Mesenchymal stem cell (in vitro differentiated cells and primary cell): ENCODE data around the gene DOK7.

Experiments used
- DNase-seq: peaks from one replicate; pipeline ENCODE4 v3.0.0-alpha.2; 2013
- H2AFZ ChIP-seq: one replicate; pipeline ENCODE4 v1.6.1; 2013; ENCODE audit warnings: low read depth, mild to moderate bottlenecking, control low read depth, inconsistent platforms, low read length, moderate library complexity
- H2AK5ac ChIP-seq: 2 replicates; pipeline ENCODE4 v1.6.1; 2013; ENCODE audit warnings: low read length, moderate library complexity, mild to moderate bottlenecking, inconsistent platforms; ENCODE audit not compliant: severe bottlenecking
- H2BK120ac ChIP-seq: one replicate; pipeline ENCODE4 v1.6.1; 2013; ENCODE audit warnings: low read depth, mild to moderate bottlenecking, inconsistent platforms, low read length, moderate library complexity
- H2BK12ac ChIP-seq, 2 experiments: one replicate each; pipeline ENCODE4 v1.6.1; 2013; ENCODE audit warnings: inconsistent platforms in 2 of 2, low read length in 2 of 2, mild to moderate bottlenecking in 2 of 2, moderate library complexity in 2 of 2, control low read depth in 1 of 2
- H2BK15ac ChIP-seq: one replicate; pipeline ENCODE4 v1.6.1; 2013; ENCODE audit warnings: mild to moderate bottlenecking, low read depth, inconsistent platforms; ENCODE audit not compliant: poor library complexity, severe bottlenecking
- H2BK5ac ChIP-seq: 2 replicates; pipeline ENCODE4 v1.6.1; 2013; ENCODE audit warnings: low read depth, mild to moderate bottlenecking, low read length, control low read depth, inconsistent platforms; ENCODE audit not compliant: poor library complexity, severe bottlenecking
- H3K14ac ChIP-seq, 2 experiments: one replicate each; pipeline ENCODE4 v1.6.1; 2013; ENCODE audit warnings: inconsistent platforms in 2 of 2, low read length in 2 of 2, control low read depth in 1 of 2, mild to moderate bottlenecking in 1 of 2, moderate library complexity in 1 of 2
- H3K18ac ChIP-seq, 2 experiments: one replicate each; pipeline ENCODE4 v1.6.1; 2013; ENCODE audit warnings: inconsistent platforms in 2 of 2, low read length in 2 of 2, control low read depth in 1 of 2, low read depth in 1 of 2, mild to moderate bottlenecking in 1 of 2
- H3K23ac ChIP-seq, 2 experiments: one replicate each; pipeline ENCODE4 v1.6.1; 2013; ENCODE audit warnings: inconsistent platforms in 2 of 2, low read length in 2 of 2, mild to moderate bottlenecking in 2 of 2, moderate library complexity in 2 of 2, control low read depth in 1 of 2
- H3K27ac ChIP-seq: 2 replicates; pipeline ENCODE4 v1.5.1; 2013; ENCODE audit warnings: mild to moderate bottlenecking, moderate library complexity, low read length, control low read depth, inconsistent platforms; ENCODE audit not compliant: poor library complexity, severe bottlenecking
- H3K27me3 ChIP-seq, 2 experiments: 2 replicates each; pipeline versions ENCODE4 v1.6.1 to v1.7.0; 2013; ENCODE audit warnings: low read length in 2 of 2, mild to moderate bottlenecking in 2 of 2, moderate library complexity in 2 of 2, control low read depth in 1 of 2, inconsistent platforms in 1 of 2; ENCODE audit not compliant: control insufficient read depth in 1 of 2, insufficient read depth in 1 of 2
- H3K36me3 ChIP-seq, 2 experiments: 2 replicates each; pipeline versions ENCODE4 v1.6.1 to v1.7.0; 2013; ENCODE audit warnings: low read length in 2 of 2, control low read depth in 1 of 2, inconsistent platforms in 1 of 2, low read depth in 1 of 2, mild to moderate bottlenecking in 1 of 2; ENCODE audit not compliant: insufficient read depth in 2 of 2, control insufficient read depth in 1 of 2
- H3K4ac ChIP-seq, 2 experiments: one replicate each; pipeline ENCODE4 v1.6.1; 2013; ENCODE audit warnings: inconsistent platforms in 2 of 2, low read length in 2 of 2, mild to moderate bottlenecking in 2 of 2, moderate library complexity in 2 of 2, control low read depth in 1 of 2, low read depth in 1 of 2
- H3K4me1 ChIP-seq: 2 replicates; pipeline ENCODE4 v1.6.1; 2013; ENCODE audit warnings: low read depth, low read length, control low read depth; ENCODE audit not compliant: control insufficient read depth, insufficient read depth
- H3K4me2 ChIP-seq: 2 replicates; pipeline ENCODE4 v1.6.1; 2013; ENCODE audit warnings: low read length, mild to moderate bottlenecking, inconsistent platforms; ENCODE audit not compliant: poor library complexity, severe bottlenecking
- H3K4me3 ChIP-seq, 2 experiments: 2 replicates each; pipeline versions ENCODE4 v1.5.1 to v1.7.0; 2013; ENCODE audit warnings: low read length in 2 of 2, mild to moderate bottlenecking in 2 of 2, control low read depth in 1 of 2, low read depth in 1 of 2; ENCODE audit not compliant: insufficient read depth in 1 of 2
- H3K79me1 ChIP-seq: replicated peaks from 2 replicates; pipeline ENCODE4 v1.6.1; 2013; ENCODE audit warnings: mild to moderate bottlenecking, control low read depth, low read length, inconsistent platforms; ENCODE audit not compliant: poor library complexity, severe bottlenecking
- H3K9ac ChIP-seq: 2 replicates; pipeline ENCODE4 v1.7.0; 2013; ENCODE audit warnings: mild to moderate bottlenecking, low read length, moderate library complexity
- H3K9me3 ChIP-seq: 2 replicates; pipeline ENCODE4 v1.7.0; 2013; ENCODE audit warnings: mild to moderate bottlenecking, low read length; ENCODE audit not compliant: control insufficient read depth
- H4K8ac ChIP-seq: one replicate; pipeline ENCODE4 v1.6.1; 2013; ENCODE audit warnings: inconsistent platforms, mild to moderate bottlenecking, low read length, moderate library complexity
- H4K91ac ChIP-seq: one replicate; pipeline ENCODE4 v1.6.1; 2013; ENCODE audit warnings: mild to moderate bottlenecking, low read length, inconsistent platforms
- WGBS: methylation state at CpG from one replicate; pipeline ENCODE4 v1.1.7; 2013; ENCODE audit warnings: mixed read lengths; 5-methylcytosine and 5-hydroxymethylcytosine counted together

Gene DOK7

DNA sequence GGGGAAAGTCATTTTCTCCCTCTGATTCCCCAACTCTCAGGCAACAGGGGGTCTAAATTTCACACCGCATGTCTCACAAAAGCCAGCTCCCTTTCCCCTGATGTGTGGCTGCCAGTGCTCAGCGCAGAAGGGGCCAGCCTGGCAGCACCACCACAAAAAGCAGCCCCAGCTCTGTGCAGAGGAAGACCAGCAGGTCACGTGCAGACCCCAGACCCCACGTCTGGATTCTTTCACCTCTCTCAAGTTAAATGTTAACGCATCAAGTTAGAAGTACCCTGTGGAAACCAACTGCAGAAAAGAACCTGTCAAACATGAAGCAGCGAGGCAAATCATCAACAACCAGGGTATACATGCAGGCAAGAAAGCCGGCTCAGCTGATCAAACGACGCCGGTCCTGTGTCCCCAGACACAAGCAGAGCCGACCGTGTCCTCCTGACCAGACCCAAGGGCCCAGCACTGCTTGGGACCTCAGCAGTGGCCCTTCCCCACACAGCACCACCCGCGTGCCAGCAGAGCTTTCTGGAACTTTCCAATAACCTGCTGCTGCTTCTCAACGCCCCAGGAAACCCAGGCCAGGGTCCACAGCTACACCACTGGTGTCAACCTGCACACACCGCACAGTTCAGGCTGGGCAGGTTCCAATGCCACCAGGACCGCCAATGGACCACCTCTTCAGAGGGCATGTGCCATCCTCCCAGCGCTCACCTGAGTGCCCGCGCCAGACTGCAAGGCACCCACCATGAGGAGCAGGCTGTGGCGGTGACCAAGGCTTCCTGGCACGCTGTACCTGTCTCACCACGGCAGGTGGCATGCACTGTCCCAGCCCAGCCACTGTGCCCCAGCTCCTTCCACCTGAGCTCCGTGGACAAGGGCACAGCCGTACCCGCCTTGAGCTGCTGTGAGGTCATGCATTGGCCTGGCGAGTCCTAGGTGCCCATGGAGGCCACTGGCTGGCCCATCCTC is 65.1 kb downstream of the DOK7 start:
- peaks cover 24 to 69% of the 10 kb centered on the region in 2 experiments for H3K36me3 ChIP-seq
- H3K4me3 ChIP-seq = no peak overlapping the region
- no peak overlapping the region for H3K27ac ChIP-seq
- H3K18ac ChIP-seq = no peak overlapping the region
- H3K23ac ChIP-seq = no peak overlapping the region
- no peak overlapping the region for H2BK12ac ChIP-seq
- no peaks in the 10 kb centered on the region for H3K27me3 ChIP-seq
- peaks cover 71% of the 10 kb centered on the region for H3K79me1 ChIP-seq
- no peak for DNase-seq
- H4K8ac ChIP-seq = no peak overlapping the region
- no peak overlapping the region for H2BK15ac ChIP-seq
- no peak overlapping the region for H4K91ac ChIP-seq
- H3K14ac ChIP-seq = no peak overlapping the region
- H3K4me1 ChIP-seq = peaks cover 26% of the 10 kb centered on the region
- H3K9me3 ChIP-seq = no peaks in the 10 kb centered on the region
- H2AFZ ChIP-seq = no peak overlapping the region
- 96% methylated on average over 27 of the region's 27 CpGs for WGBS
- no peak overlapping the region for H2AK5ac ChIP-seq
- no peak overlapping the region for H3K9ac ChIP-seq
- H2BK120ac ChIP-seq = no peak overlapping the region
- no peak overlapping the region for H2BK5ac ChIP-seq
- H3K4me2 ChIP-seq = no peak overlapping the region
- H3K4ac ChIP-seq = no peak overlapping the region

DNA sequence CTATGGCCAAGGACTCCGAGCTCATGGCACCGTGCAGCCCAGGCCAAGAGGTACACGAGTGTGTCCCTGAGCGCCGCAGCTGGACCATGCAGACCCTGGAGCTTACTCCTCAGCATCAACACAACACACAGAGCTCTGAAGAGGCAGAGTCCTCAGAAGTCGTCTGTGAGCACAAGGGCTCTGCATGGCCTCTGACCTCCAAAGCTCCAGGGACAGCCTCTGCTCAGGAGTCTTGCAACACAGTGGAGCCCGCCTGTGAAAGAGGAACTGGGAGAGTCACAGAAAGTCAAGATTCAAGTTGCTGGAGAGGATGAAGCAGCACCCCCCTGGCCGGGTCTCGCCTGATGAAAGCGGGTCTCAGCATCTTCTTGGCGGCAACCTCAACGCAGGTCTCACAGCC is 66.3 kb downstream of the DOK7 start:
- Histone ChIP-seq H2BK12ac (no peak overlapping the region), H3K27ac (no peak overlapping the region), H3K79me1 (peaks cover 63% of the 10 kb centered on the region), H2BK120ac (no peak overlapping the region), H3K14ac (no peak overlapping the region), H3K9me3 (no peaks in the 10 kb centered on the region), H2BK5ac (no peak overlapping the region), H3K4me2 (no peak overlapping the region), H2BK15ac (no peak overlapping the region), H2AFZ (no peak overlapping the region), H3K9ac (no peak overlapping the region), H3K36me3 (peaks cover 14 to 57% of the 10 kb centered on the region in 2 experiments), H2AK5ac (no peak overlapping the region), H3K23ac (no peak overlapping the region), H3K4me3 (no peak overlapping the region), H3K18ac (no peak overlapping the region), H3K4ac (no peak overlapping the region), H4K8ac (no peak overlapping the region), H3K27me3 (peaks cover 5 to 9% of the 10 kb centered on the region in 2 experiments), H3K4me1 (peaks cover 26% of the 10 kb centered on the region), H4K91ac (no peak overlapping the region)
- DNase-seq = peak; percentile 51
- 86% methylated on average over 12 of the region's 12 CpGs for WGBS

DNA sequence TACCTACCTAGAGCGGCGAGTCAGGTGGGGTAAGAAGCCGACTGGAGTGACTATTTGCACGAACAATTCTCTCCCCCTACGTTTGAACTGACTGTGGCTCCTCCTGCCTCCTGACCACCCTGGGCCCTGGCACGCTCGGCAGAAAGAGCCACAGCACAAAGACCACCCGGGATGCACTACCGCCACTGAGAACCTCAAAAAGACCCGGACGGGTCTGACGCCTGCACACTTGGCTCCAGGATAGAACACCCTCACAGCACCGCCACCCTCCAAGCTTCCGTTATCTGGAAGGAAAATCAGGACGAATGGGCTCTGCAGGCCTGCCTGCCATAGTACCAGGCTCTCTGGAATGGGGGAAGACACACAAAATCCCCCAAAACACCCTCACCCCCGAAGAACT is 66.9 kb downstream of the DOK7 start:
- Histone ChIP-seq H2BK120ac (no peak overlapping the region), H2AK5ac (no peak overlapping the region), H3K18ac (no peak overlapping the region), H4K91ac (no peak overlapping the region), H3K23ac (no peak overlapping the region), H3K9me3 (no peaks in the 10 kb centered on the region), H3K4me2 (no peak overlapping the region), H3K4me1 (peaks cover 26% of the 10 kb centered on the region), H2AFZ (no peak overlapping the region), H3K27ac (no peak overlapping the region), H2BK15ac (no peak overlapping the region), H3K79me1 (peaks cover 56% of the 10 kb centered on the region), H3K14ac (no peak overlapping the region), H3K9ac (no peak overlapping the region), H3K36me3 (peaks cover 7 to 50% of the 10 kb centered on the region in 2 experiments), H4K8ac (no peak overlapping the region), H3K27me3 (peaks cover 5 to 9% of the 10 kb centered on the region in 2 experiments), H3K4ac (no peak overlapping the region), H2BK5ac (no peak overlapping the region), H2BK12ac (no peak overlapping the region), H3K4me3 (no peak overlapping the region)
- no peak for DNase-seq
- WGBS = 94% methylated on average over 16 of the region's 16 CpGs

DNA sequence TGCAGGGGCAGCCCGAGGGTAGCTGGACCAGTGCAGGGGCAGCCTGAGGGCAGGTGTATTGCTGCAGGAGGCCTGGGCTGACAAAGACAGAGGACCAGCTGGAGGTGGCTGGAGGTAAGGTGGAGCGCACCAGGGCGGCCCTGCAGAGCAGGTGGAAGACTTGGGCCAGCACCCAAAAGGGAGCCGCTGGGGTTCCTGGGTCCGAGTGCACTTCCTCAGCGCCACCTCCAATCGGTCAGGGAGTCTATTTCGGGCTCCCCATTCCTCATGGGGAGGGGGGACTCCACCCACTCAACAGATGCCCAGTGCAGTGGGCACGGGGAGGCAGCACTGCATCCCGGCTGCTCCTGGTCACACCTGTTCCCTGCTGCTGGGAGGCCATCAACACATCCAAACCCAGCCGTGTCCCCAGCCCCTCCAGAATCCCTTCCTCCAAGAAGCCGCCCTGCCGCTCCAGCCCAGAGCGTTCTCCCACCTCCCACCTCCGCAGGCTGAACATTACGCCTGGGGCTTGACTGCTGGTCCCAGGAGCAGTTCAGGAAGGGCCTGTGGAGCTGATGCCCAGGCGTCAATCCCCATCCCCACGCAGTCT is 67.7 kb downstream of the DOK7 start:
- Histone ChIP-seq H3K14ac (no peak overlapping the region), H3K27me3 (peaks cover 5 to 9% of the 10 kb centered on the region in 2 experiments), H3K4me1 (peaks cover 26% of the 10 kb centered on the region), H3K36me3 (peaks cover 7 to 45% of the 10 kb centered on the region in 2 experiments), H3K4ac (no peak overlapping the region), H3K4me2 (peak overlapping the region; percentile 95), H3K18ac (no peak overlapping the region), H3K4me3 (peak overlapping the region in 1 of 2 experiments; percentile 89), H2BK15ac (no peak overlapping the region), H2BK5ac (no peak overlapping the region), H2AK5ac (no peak overlapping the region), H3K79me1 (peaks cover 50% of the 10 kb centered on the region), H4K91ac (no peak overlapping the region), H3K9me3 (no peaks in the 10 kb centered on the region), H3K9ac (peak overlapping the region; percentile 88), H3K23ac (no peak overlapping the region), H3K27ac (no peak overlapping the region), H2BK12ac (peak overlapping the region in 1 of 2 experiments; percentile 35), H2BK120ac (no peak overlapping the region), H4K8ac (no peak overlapping the region), H2AFZ (no peak overlapping the region)
- 97% methylated on average over 18 of the region's 18 CpGs for WGBS
- no peak for DNase-seq
